Fibroblast of the aortic adventitia (primary cell): Measurements from ENCODE around the gene FHIT. TPM values are rescaled to one million over a fixed set of nuclear protein-coding genes. Genes with fewer than 3 reads are reported as not detected.
A peak's percentile ranks its signal among the peaks of the same experiment; 100 is the strongest.

Experiments used
- DNase-seq: peaks from one replicate; pipeline ENCODE4 v3.0.0-alpha.2; 2010; ENCODE audit warnings: low read depth
- H3K4me3 ChIP-seq: 2 replicates; pipeline ENCODE4 v1.5.1; 2011; ENCODE audit warnings: low read depth, mild to moderate bottlenecking, control low read depth, low read length, moderate library complexity
- CTCF ChIP-seq: IDR thresholded peaks from 2 replicates; pipeline ENCODE4 v1.5.1; 2011; ENCODE audit warnings: mild to moderate bottlenecking, low read length, control low read depth, inconsistent platforms; ENCODE audit not compliant: insufficient read depth
- total RNA-seq: library from RNA; depleted of rRNA; stranded (reverse); fragments of >200 nt; gene quantifications from 2 replicates; pipeline ENCODE4 v1.2.3, GENCODE V29; 2012; ENCODE audit warnings: low replicate concordance

FHIT gene
- total RNA-seq, 1 donor: 1.5 TPM

DNA sequence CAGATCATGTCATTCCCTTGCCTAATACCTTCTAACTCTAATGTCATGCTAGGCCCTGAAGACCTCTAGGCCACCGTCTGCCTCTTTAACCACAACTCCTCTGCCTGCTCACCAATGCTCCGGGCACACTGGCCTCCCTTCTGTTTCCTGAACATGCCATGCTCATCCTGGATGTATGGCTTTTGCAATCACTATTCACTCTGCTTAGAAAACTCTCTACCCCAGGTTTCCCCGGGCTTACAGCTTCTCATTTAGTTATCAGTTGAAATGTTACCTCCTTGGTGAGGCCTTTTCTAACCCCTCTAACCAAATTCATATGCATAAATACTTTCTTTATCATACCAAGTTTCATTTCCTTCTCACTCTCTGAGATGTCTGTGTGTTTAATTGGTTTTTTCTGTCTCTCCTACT is 1473.6 kb downstream of the FHIT start:
- DNase-seq: no peak
- H3K4me3 ChIP-seq: no peak overlapping the region
- TF ChIP-seq CTCF: no peak

DNA sequence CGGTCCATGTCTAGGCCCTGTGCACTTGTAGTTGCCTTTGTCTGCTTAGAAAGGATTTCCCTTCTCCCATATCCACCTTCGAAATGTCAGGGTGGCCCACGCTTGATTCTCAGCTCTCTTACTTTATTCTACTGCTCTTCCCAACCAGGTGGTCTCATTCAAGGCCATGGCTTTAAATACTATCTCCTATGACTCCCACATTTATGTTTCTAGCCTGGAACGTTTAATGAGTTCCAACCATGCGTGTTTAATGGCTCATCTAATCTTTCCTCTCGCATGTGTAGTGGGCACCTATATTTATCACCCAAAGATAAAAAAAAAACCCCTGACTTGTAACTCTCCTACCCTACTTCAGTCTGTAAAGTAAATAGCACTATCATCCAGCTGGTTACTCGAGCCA is 1474.2 kb downstream of the FHIT start:
- TF ChIP-seq CTCF: no peak
- H3K4me3 ChIP-seq: no peak overlapping the region
- DNase-seq: no peak

DNA sequence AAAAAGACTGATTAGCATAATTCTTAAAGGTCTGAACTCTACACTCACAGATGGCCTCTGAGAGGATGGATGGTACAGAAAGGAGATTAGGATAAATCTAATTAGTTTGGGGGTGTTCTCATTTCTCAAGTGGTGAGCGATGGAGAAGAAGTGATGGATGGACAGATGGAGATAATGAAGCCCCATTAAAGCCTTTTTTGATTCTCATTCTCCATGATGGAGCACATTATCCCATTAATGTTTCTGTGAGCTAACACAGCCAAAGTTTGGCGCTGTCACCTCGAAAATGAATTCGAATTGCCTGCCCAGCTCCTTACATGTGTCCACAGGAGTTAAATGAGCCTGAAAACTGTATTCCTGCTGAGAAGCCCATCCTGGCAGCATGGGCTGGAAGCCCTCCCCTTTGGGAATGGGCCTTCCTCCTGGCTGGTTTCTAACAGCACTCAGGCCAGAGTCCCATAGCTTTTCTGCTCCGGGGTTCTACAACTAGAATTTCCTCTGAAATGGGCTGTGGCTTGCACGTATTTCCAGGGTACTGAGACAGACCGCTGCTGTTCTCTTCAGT is 1475.4 kb downstream of the FHIT start:
- TF ChIP-seq CTCF: no peak
- H3K4me3 ChIP-seq: no peak overlapping the region

GRCh38 chr3:59775106-59775505 is 1476.1 kb downstream of the FHIT start:
- DNase-seq: no peak
- no peak for TF ChIP-seq CTCF

More for the DNA sequence above, 1475.4 kb downstream of the FHIT start:
- DNase-seq: no peak

GRCh38 chr3:59774634-59775033 is 1476.6 kb downstream of the FHIT start:
- TF ChIP-seq CTCF: no peak
- DNase-seq: peak; percentile 86
- H3K4me3 ChIP-seq: no peak overlapping the region

More at GRCh38 chr3:59775106-59775505, 1476.1 kb downstream of the FHIT start:
- no peak overlapping the region for H3K4me3 ChIP-seq

DNA sequence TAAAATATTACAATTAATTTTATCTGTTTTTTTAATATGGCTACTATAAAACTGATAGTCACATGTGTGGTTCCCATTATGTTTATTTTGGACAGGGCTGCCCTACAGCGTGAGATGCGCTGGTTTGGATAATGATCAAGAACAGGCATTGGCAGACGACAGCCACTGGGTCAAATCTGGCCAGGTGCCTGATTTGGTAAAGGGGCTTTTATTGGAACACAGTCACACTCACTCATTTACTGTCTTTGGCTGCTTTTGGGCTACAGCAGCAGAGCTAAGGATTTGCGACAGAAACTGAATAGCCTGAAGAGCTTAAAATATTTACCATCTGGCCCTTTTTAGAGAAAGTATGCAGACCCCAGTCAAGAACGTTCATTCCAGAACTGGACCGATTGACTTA is 1477.3 kb downstream of the FHIT start:
- TF ChIP-seq CTCF: no peak
- DNase-seq: no peak

More for the DNA sequence above, 1477.3 kb downstream of the FHIT start:
- H3K4me3 ChIP-seq: no peak overlapping the region
